H1 (cell line): ENCODE measurements around the gene SLC8A1. TPM values are rescaled to one million over a fixed set of nuclear protein-coding genes. Genes with fewer than 3 reads are reported as not detected.

ENCODE experiments used
- CTCF ChIA-PET: fragments of 300-600 bp; sonication (Branson Sonifier 250); formaldehyde crosslinking; loops from one replicate; lab custom pipeline; 2021; ENCODE audit not compliant: partially characterized antibody; lab: Charles Lee
- POLR2A ChIA-PET: fragments of 300-600 bp; sonication (Branson Sonifier 250); formaldehyde crosslinking; loops from one replicate; lab custom pipeline; 2021; ENCODE audit warnings: inconsistent platforms; ENCODE audit not compliant: partially characterized antibody; lab: Charles Lee
- DNase-seq, 2 experiments: peaks; one replicate each; pipeline versions ENCODE4 v3.0.0 to v3.0.0-alpha.2; 2010 to 2022; ENCODE audit warnings: low spot score in 2 of 2, low read depth in 1 of 2, mixed read lengths in 1 of 2
- FAIRE-seq: peaks from 2 replicates; lab custom pipeline; 2011; peaks lifted over from hg19 to GRCh38; lab: Jason Lieb, UNC
- H2AFZ ChIP-seq: 2 replicates; pipeline ENCODE4 v1.8.1; 2012; ENCODE audit warnings: low read length, inconsistent platforms
- H2AK5ac ChIP-seq: 2 replicates; pipeline ENCODE4 v1.6.1; 2013; ENCODE audit warnings: low read depth, low read length
- H2BK120ac ChIP-seq: replicated peaks from 2 replicates; pipeline ENCODE3; 2013; ENCODE audit warnings: low read depth, low read length, inconsistent platforms
- H2BK12ac ChIP-seq: 2 replicates; pipeline ENCODE4 v1.6.1; 2013; ENCODE audit warnings: low read depth, low read length
- H2BK15ac ChIP-seq: 2 replicates; pipeline ENCODE4 v1.6.1; 2013; ENCODE audit warnings: low read length
- H2BK20ac ChIP-seq: 2 replicates; pipeline ENCODE4 v1.6.1; 2013; ENCODE audit warnings: low read length
- H2BK5ac ChIP-seq: 2 replicates; pipeline ENCODE4 v1.6.1; 2013; ENCODE audit warnings: low read depth, low read length
- H3K14ac ChIP-seq: 2 replicates; pipeline ENCODE4 v1.6.1; 2013; ENCODE audit warnings: inconsistent platforms; ENCODE audit not compliant: insufficient read length
- H3K18ac ChIP-seq: 2 replicates; pipeline ENCODE4 v1.6.1; 2013; ENCODE audit warnings: low read length; ENCODE audit errors: extremely low read depth
- H3K23ac ChIP-seq: 2 replicates; pipeline ENCODE4 v1.6.1; 2013; ENCODE audit warnings: inconsistent platforms; ENCODE audit not compliant: insufficient read length
- H3K23me2 ChIP-seq: 2 replicates; pipeline ENCODE4 v1.6.1; 2013; ENCODE audit warnings: low read depth, low read length
- H3K27ac ChIP-seq: 2 replicates; pipeline ENCODE4 v1.6.1; 2011; ENCODE audit warnings: low read depth, low read length, inconsistent platforms
- H3K27me3 ChIP-seq, 4 experiments: replicated peaks in 1 of 4; 1 replicate in 1 of 4; 2 replicates in 3 of 4; pipeline versions ENCODE4 v1.6.1 to v1.8.1; 2011 to 2013; ENCODE audit warnings: low read length in 3 of 4, mild to moderate bottlenecking in 3 of 4, inconsistent platforms in 2 of 4, mixed read lengths in 2 of 4, moderate library complexity in 1 of 4; ENCODE audit not compliant: control insufficient read depth in 3 of 4, insufficient read depth in 3 of 4; ENCODE audit errors: extremely low read depth in 1 of 4
- H3K36me3 ChIP-seq, 4 experiments: 2 replicates each; pipeline versions ENCODE4 v1.6.1 to v1.8.1; 2011 to 2013; ENCODE audit warnings: mild to moderate bottlenecking in 4 of 4, low read length in 3 of 4, moderate library complexity in 2 of 4, control low read depth in 1 of 4, inconsistent platforms in 1 of 4; ENCODE audit not compliant: insufficient read depth in 4 of 4, control insufficient read depth in 2 of 4
- H3K4ac ChIP-seq: replicated peaks from 2 replicates; pipeline ENCODE3; 2013; ENCODE audit warnings: low read length, low read depth, mixed read lengths, inconsistent platforms; ENCODE audit not compliant: insufficient read length
- H3K4me1 ChIP-seq, 4 experiments: replicated peaks in 1 of 4; 1 replicate in 1 of 4; 2 replicates in 3 of 4; pipeline versions ENCODE4 v1.6.1 to v1.8.1; 2011 to 2013; ENCODE audit warnings: low read length in 3 of 4, inconsistent platforms in 2 of 4, mixed read lengths in 1 of 4; ENCODE audit not compliant: insufficient read depth in 4 of 4, control insufficient read depth in 3 of 4
- H3K4me2 ChIP-seq, 2 experiments: 2 replicates each; pipeline versions ENCODE4 v1.6.1 to v1.8.1; 2011 to 2013; ENCODE audit warnings: low read depth in 2 of 2, low read length in 2 of 2, control low read depth in 1 of 2, inconsistent platforms in 1 of 2, mild to moderate bottlenecking in 1 of 2; ENCODE audit not compliant: insufficient read depth in 1 of 2
- H3K4me3 ChIP-seq, 4 experiments: fragments of 200-600, 300-600 bp in 1 of 4; sonication (generic), shearing (Covaris generic), sonication (Bioruptor Twin) in 1 of 4; 2 replicates each; pipeline versions ENCODE4 v1.5.1 to v1.8.1; 2011 to 2016; ENCODE audit warnings: low read length in 4 of 4, low read depth in 3 of 4, control low read depth in 2 of 4, inconsistent platforms in 2 of 4, mild to moderate bottlenecking in 2 of 4, mixed read lengths in 1 of 4, moderate library complexity in 1 of 4; ENCODE audit not compliant: insufficient read depth in 2 of 4; ENCODE audit errors: extremely low read depth in 1 of 4
- H3K56ac ChIP-seq: replicated peaks from 2 replicates; pipeline ENCODE3; 2013; ENCODE audit warnings: low read depth, mild to moderate bottlenecking, mixed read lengths, low read length, inconsistent platforms; ENCODE audit not compliant: insufficient read length
- H3K79me1 ChIP-seq: 2 replicates; pipeline ENCODE4 v1.6.1; 2013; ENCODE audit warnings: low read depth, low read length, control low read depth
- H3K79me2 ChIP-seq, 2 experiments: 2 replicates each; pipeline versions ENCODE4 v1.6.1 to v1.8.1; 2012 to 2013; ENCODE audit warnings: low read length in 2 of 2, mild to moderate bottlenecking in 2 of 2, inconsistent platforms in 1 of 2; ENCODE audit not compliant: insufficient read depth in 2 of 2, control insufficient read depth in 1 of 2
- H3K9ac ChIP-seq, 4 experiments: replicated peaks in 1 of 4; 1 replicate in 1 of 4; 2 replicates in 3 of 4; pipeline versions ENCODE4 v1.6.1 to v1.8.1; 2011 to 2013; ENCODE audit warnings: low read depth in 3 of 4, low read length in 3 of 4, control low read depth in 2 of 4, mild to moderate bottlenecking in 2 of 4, moderate library complexity in 2 of 4, inconsistent platforms in 1 of 4; ENCODE audit errors: extremely low read depth in 1 of 4
- H3K9me3 ChIP-seq, 2 experiments: 2 replicates each; pipeline versions ENCODE4 v1.6.1 to v1.8.1; 2012 to 2013; ENCODE audit warnings: mild to moderate bottlenecking in 2 of 2, moderate library complexity in 2 of 2, control low read depth in 1 of 2, inconsistent platforms in 1 of 2, low read depth in 1 of 2, low read length in 1 of 2, mixed read lengths in 1 of 2; ENCODE audit not compliant: insufficient read depth in 2 of 2
- H4K20me1 ChIP-seq, 2 experiments: replicated peaks in 1 of 2; 2 replicates each; pipeline versions ENCODE3 to v1.8.1; 2011 to 2013; ENCODE audit warnings: inconsistent platforms in 2 of 2, low read length in 2 of 2, mild to moderate bottlenecking in 1 of 2; ENCODE audit not compliant: insufficient read depth in 2 of 2, control insufficient read depth in 1 of 2
- H4K5ac ChIP-seq: 2 replicates; pipeline ENCODE4 v1.6.1; 2013; ENCODE audit warnings: low read length, low read depth, mixed read lengths, inconsistent platforms; ENCODE audit not compliant: insufficient read length
- H4K8ac ChIP-seq: 2 replicates; pipeline ENCODE4 v1.8.0; 2013; ENCODE audit warnings: mild to moderate bottlenecking, moderate library complexity, low read length, inconsistent platforms; ENCODE audit not compliant: insufficient read depth; ENCODE audit errors: extremely low read depth
- H4K91ac ChIP-seq: replicated peaks from 2 replicates; pipeline ENCODE3; 2013; ENCODE audit warnings: low read length, mixed read lengths, inconsistent platforms; ENCODE audit not compliant: insufficient read length
- KDM1A ChIP-seq: fragments of 200-600, 300-600 bp; sonication (generic); IDR thresholded peaks from 2 replicates; pipeline ENCODE4 v1.7.1; 2016; ENCODE audit warnings: mild to moderate bottlenecking, low read length, borderline replicate concordance
- SAP30 ChIP-seq: fragments of 300-600 bp; sonication (generic); IDR thresholded peaks from 2 replicates; pipeline ENCODE4 v1.7.1; 2012; ENCODE audit warnings: low read length, moderate library complexity, mild to moderate bottlenecking, inconsistent platforms; ENCODE audit not compliant: insufficient read depth, insufficient replicate concordance
- SRF ChIP-seq: IDR thresholded peaks from 2 replicates; pipeline ENCODE4 v1.6.1; 2011; ENCODE audit warnings: mild to moderate bottlenecking, low read depth, low read length, moderate library complexity
- WGBS, 2 experiments: shearing (Covaris generic) in 1 of 2; methylation state at CpG; one replicate each; pipeline versions ENCODE4 v1.1.6 to v1.1.7; 2013 to 2015; ENCODE audit warnings: low lambda C conversion rate in 2 of 2, mixed read lengths in 2 of 2, inconsistent platforms in 1 of 2, low coverage in 1 of 2, missing lambda C conversion rate in 1 of 2; ENCODE audit not compliant: insufficient replicate concordance in 2 of 2, insufficient coverage in 1 of 2, insufficient read length in 1 of 2; ENCODE audit errors: extremely low coverage in 1 of 2, missing lambda C conversion rate in 1 of 2; 5-methylcytosine and 5-hydroxymethylcytosine counted together
- polyA plus RNA-seq, 7 experiments: library from polyadenylated mRNA; depleted of rRNA in 3 of 7; stranded (reverse) in 5 of 7; unstranded in 2 of 7; fragments of >200 nt in 5 of 7; fragments of 200-250 nt in 2 of 7; gene quantifications; 1 replicate in 5 of 7; 2 replicates in 1 of 7; 4 replicates in 1 of 7; pipeline versions ENCODE4 v1.2.1 to v1.2.3, GENCODE V29; 2011 to 2013; ENCODE audit warnings: missing spikeins in 2 of 7, mixed read lengths in 2 of 7
- total RNA-seq: library from RNA; stranded (reverse); fragmentation: NEBNext Ultra II Directional; extraction: Animal tissue kit (Norgen Biotek cat#: 25700); gene quantifications from 2 replicates; pipeline ENCODE4 v1.2.1, GENCODE V29; 2021

The SLC8A1 gene
- total and polyA plus RNA-seq, 2 of the 8 experiments (the other 6 are each of a cell fraction or from before 2014, with no cell fraction given) = 0.68 to 3.6 TPM

DNA sequence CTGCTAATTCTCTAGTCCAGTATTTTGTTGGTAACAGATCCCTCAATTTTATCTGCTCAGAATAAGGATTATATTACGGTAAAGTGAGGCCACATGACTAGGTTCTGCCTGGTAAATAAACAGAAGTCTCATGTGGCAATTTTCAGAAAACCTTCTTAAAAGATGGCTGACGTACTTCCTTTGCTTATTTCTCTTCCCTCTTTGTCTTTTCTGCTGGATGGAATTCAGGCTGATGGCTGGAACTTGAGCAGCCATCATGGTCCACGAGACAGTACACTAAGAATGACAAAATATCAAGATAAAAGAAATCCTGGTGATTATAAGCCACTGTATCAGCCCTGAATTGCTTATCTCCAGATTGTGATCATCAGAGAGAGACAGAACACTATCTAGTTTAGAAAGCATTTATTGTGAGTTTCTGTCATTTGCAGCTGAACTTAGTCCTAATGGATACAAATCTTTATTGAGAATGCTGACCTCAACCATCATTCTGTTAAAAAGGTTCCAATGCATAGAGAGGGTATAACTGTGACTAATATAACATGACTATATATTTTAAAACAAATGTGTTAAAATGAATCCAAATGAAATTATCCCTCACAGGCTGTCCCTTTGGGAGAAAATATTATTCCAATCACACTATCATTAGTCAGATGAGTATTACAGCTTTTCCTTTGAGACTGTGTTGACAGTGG is 31.8 kb upstream of the SLC8A1 start:
- Histone ChIP-seq H3K27me3 (peaks cover 0 to 1% (median 0%) of the 10 kb centered on the region in 4 experiments; a peak in 1 of 7 replicates), H2BK120ac (no peak overlapping the region), H3K4me3 (no peak overlapping the region), H3K4me2 (no peak overlapping the region), H3K4ac (no peak overlapping the region), H4K5ac (no peak overlapping the region), H4K8ac (no peak overlapping the region), H4K20me1 (no peaks in the 10 kb centered on the region), H2BK5ac (no peak overlapping the region), H3K9ac (no peak overlapping the region), H3K56ac (no peak overlapping the region), H3K23ac (no peak overlapping the region), H4K91ac (no peak overlapping the region), H3K36me3 (no peaks in the 10 kb centered on the region), H2AFZ (no peak overlapping the region), H3K9me3 (no peaks in the 10 kb centered on the region), H3K18ac (no peak overlapping the region)
- no peak for FAIRE-seq
- CTCF ChIA-PET = interaction anchor here (1.0 to 1.9 kb wide), 5 partner anchors 10 to 570 kb away, joined by 3 to 6 read pairs (median 5); no protein-coding TSS in a partner anchor
- no peak for TF ChIP-seq SAP30
- no peak for TF ChIP-seq SRF
- peak; percentile 46; the same call in 1 of the 2 replicates for TF ChIP-seq KDM1A
- TF ChIP-seq, all 59 proteins: peak for 1
- Histone ChIP-seq H3K27ac (no peak overlapping the region), H2BK12ac (no peak overlapping the region), H2BK20ac (no peak overlapping the region), H3K79me1 (no peaks in the 10 kb centered on the region), H2AK5ac (no peak overlapping the region), H3K79me2 (no peaks in the 10 kb centered on the region), H2BK15ac (no peak overlapping the region), H3K4me1 (peaks cover 0 to 7% (median 0%) of the 10 kb centered on the region in 4 experiments; a peak in 1 of 7 replicates), H3K14ac (no peak overlapping the region), H3K23me2 (no peaks in the 10 kb centered on the region)
- DNase-seq = no peak
- POLR2A ChIA-PET = no interaction called here
- 97% methylated on average over 3 of the region's 3 CpGs; no CpG with 5 or more reads in 1 of the 2 experiments for WGBS, 2 experiments
